Measurements from ENCODE around the gene FAM229A.

FAM229A gene

GRCh38 chr1:32327204-32327603 lies 35.1 kb downstream of the FAM229A start:
- no peak for DNase-seq

- no peak for DNase-seq
These were observed 40.5 kb downstream of the FAM229A start for GRCh38 chr1:32321712-32322291.

- DNase-seq = no peak
These were observed 44.0 kb downstream of the FAM229A start for GRCh38 chr1:32318127-32318869.

- DNase-seq = no peak
These were observed 45.4 kb downstream of the FAM229A start for GRCh38 chr1:32316903-32317277.

DNA sequence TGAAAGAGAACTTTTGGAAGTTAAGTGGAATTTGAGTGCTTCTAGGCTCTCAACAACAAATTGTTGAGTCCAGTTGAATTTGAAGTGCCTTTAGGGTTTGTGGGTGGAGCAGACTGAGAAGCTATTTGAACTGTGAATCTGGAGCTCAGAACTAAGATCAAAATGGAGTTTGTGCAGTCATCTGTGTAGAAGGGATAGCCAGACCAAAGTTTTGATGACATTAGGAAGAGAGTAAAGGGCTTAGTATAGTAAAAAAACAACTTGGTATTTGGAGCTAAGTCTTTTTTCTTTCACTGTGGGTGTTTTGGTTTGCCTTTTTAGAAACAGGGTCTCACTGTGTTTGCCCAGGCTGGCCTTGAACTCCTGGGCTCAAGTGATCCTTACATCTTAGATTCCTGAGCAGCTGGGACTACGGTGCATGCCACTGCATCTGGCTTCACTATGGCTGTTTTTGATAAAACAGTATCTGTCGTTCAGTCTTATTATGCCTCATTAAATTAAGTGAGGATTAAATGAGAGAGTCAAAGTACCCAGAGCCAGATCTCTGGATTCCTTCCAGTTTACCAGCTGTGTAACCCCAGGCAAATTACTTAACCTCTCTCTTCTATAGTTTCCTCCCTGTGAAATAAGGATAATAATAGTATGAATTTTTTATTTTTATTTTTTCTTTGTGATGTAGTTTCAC lies 50.4 kb downstream of the FAM229A start:
- DNase-seq = no peak

Data from cerebellar nuclear complex (tissue), 1 donor.